ENCODE data around the gene SUZ12.
A peak's percentile ranks its signal among the peaks of the same experiment; 100 is the strongest.
"Not testable (repeated sequence)": the region's sequence is repeated elsewhere in the genome, so short reads cannot be mapped to it uniquely, and the experiment has no call there.

The SUZ12 gene

GRCh38 chr17:31936615-31937609 lies at the start of gene SUZ12:
Gene SUZ12, plus strand, starts transcription at chr17:31937007. Its CDS starts 240 bp downstream, at chr17:31937247.
- DNase-seq = peak; percentile 86

- DNase-seq = no peak
Measured at GRCh38 chr17:31888124-31888523, 48.7 kb upstream of the SUZ12 start.

- DNase-seq = no peak
Measured at GRCh38 chr17:31900877-31901276, 35.9 kb upstream of the SUZ12 start.

- DNase-seq = no peak
Measured at GRCh38 chr17:31902693-31903092, 34.1 kb upstream of the SUZ12 start.

- DNase-seq = no peak
Measured at GRCh38 chr17:31903401-31903800, 33.4 kb upstream of the SUZ12 start.

GRCh38 chr17:31907342-31907962 lies 29.4 kb upstream of the SUZ12 start:
- DNase-seq = no peak

GRCh38 chr17:31908386-31908785 lies 28.4 kb upstream of the SUZ12 start:
- DNase-seq = no peak

- DNase-seq = not testable (repeated sequence)
Measured at GRCh38 chr17:31912705-31913104, 24.1 kb upstream of the SUZ12 start.

GRCh38 chr17:31915456-31916100 lies 21.2 kb upstream of the SUZ12 start:
- no peak for DNase-seq

GRCh38 chr17:31916491-31917064 lies 20.2 kb upstream of the SUZ12 start:
- no peak for DNase-seq

GRCh38 chr17:31917065-31917529 lies 19.7 kb upstream of the SUZ12 start:
- no peak for DNase-seq

- not testable (repeated sequence) for DNase-seq
Measured at GRCh38 chr17:31917721-31918120, 19.1 kb upstream of the SUZ12 start.

GRCh38 chr17:31918701-31919128 lies 18.1 kb upstream of the SUZ12 start:
- DNase-seq = no peak

GRCh38 chr17:31919802-31920525 lies 16.8 kb upstream of the SUZ12 start:
- peak; percentile 27 for DNase-seq

- DNase-seq = peak; percentile 44
Measured at GRCh38 chr17:31926100-31926729, 10.6 kb upstream of the SUZ12 start.

- DNase-seq = no peak
Measured at GRCh38 chr17:31931756-31932155, 5.1 kb upstream of the SUZ12 start.

GRCh38 chr17:31935512-31935911 lies 1.3 kb upstream of the SUZ12 start:
- DNase-seq = no peak

GRCh38 chr17:31937926-31938641 lies 1.3 kb downstream of the SUZ12 start:
- not testable (repeated sequence) for DNase-seq

- DNase-seq = not testable (repeated sequence)
Measured at GRCh38 chr17:31941916-31942315, 5.1 kb downstream of the SUZ12 start.

- DNase-seq = not testable (repeated sequence)
Measured at GRCh38 chr17:31942396-31942795, 5.6 kb downstream of the SUZ12 start.

- DNase-seq = not testable (repeated sequence)
Measured at GRCh38 chr17:31951953-31952352, 15.1 kb downstream of the SUZ12 start.
